SKM-1 (cell line): ENCODE measurements around the gene LENG9.
"Not testable (repeated sequence)": the region's sequence is repeated elsewhere in the genome, so short reads cannot be mapped to it uniquely, and the experiment has no call there.

Experiments used
- DNase-seq: peaks from one replicate; lab custom pipeline; 2025; ENCODE audit not compliant: unreplicated experiment; lab: John Stamatoyannopoulos, UW

LENG9 gene

GRCh38 chr19:54459282-54460229, 4.0 kb downstream of the LENG9 start:
- no peak for DNase-seq

GRCh38 chr19:54458648-54459281, 4.8 kb downstream of the LENG9 start:
- no peak for DNase-seq

- no peak for DNase-seq
These were observed 5.6 kb downstream of the LENG9 start for GRCh38 chr19:54457773-54458647.

GRCh38 chr19:54456423-54457373, 6.9 kb downstream of the LENG9 start:
- DNase-seq = no peak

GRCh38 chr19:54455786-54456422, 7.7 kb downstream of the LENG9 start:
- no peak for DNase-seq

GRCh38 chr19:54454781-54455675, 8.6 kb downstream of the LENG9 start:
- no peak for DNase-seq

GRCh38 chr19:54453921-54454780, 9.4 kb downstream of the LENG9 start:
- no peak for DNase-seq

GRCh38 chr19:54452626-54453025, 11.0 kb downstream of the LENG9 start:
- DNase-seq = no peak

GRCh38 chr19:54451997-54452396, 11.6 kb downstream of the LENG9 start:
- no peak for DNase-seq

- DNase-seq = no peak
These were observed 12.2 kb downstream of the LENG9 start for GRCh38 chr19:54451331-54451871.

GRCh38 chr19:54449701-54450069, 13.9 kb downstream of the LENG9 start:
- DNase-seq = no peak

GRCh38 chr19:54448774-54449700, 14.5 kb downstream of the LENG9 start, which contains the start of gene LENG8:
TSS of gene LENG8 (plus strand) at chr19:54449199. CDS start at chr19:54451345, 2,146 bp downstream.
- peak; percentile 56 for DNase-seq

GRCh38 chr19:54448040-54448773, 15.4 kb downstream of the LENG9 start:
- no peak for DNase-seq

GRCh38 chr19:54446349-54446748, 17.2 kb downstream of the LENG9 start:
- not testable (repeated sequence) for DNase-seq

GRCh38 chr19:54444737-54445136, 18.8 kb downstream of the LENG9 start:
- DNase-seq = no peak

GRCh38 chr19:54440641-54441040, 22.9 kb downstream of the LENG9 start:
- DNase-seq = no peak
